ENCODE results near the gene CNTRL.
"Not testable (repeated sequence)": the region's sequence is repeated elsewhere in the genome, so short reads cannot be mapped to it uniquely, and the experiment has no call there.

The CNTRL gene

DNA sequence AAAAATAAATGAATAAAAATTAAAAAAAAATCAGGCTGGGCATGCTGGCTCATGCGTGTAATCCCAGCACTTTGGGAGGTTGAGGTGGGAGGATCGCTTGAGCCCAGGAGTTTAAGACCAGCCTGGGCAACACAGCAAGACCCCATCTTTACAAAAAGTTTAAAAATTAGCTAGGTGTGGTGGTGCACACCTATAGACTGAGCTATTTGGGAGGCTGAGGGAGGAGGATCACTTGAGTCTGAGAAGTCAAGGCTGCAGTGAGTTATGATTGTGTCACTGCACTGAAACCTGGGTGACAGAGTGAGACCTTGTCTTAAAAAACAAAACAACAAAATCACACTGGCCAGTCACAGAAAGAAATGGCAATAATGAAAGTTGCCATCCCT, 3.4 kb upstream of the CNTRL start:
- DNase-seq: no peak

DNA sequence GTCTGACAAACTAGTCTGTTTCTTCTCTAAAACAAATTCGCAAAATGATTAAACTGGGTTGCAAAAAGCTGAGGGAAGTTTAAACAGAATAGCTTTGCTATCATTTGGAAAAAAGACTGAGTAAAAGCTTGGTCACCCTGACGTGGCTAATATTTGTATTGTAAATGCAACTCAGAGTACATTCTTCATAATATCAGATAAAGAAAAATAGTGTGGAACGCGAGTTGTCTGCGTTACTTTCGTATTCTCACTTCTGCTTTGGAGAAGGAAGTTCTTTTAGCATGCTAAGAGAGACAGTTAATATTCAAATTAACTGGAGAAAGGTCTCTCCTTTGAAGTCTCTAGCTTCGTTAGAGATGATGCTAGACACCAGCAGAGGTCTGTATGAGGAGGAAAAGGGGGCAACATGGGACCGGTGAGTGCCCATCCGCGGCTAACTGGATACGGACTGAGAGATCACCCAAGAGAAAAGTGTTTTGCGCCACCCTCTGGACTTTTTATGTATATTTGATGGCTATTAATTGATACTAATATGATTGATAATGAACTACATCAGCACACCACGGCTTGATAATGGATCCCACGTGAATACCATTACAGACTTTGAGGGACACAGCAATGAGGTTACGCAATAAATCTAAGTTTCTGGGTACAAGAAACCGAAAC, 2.9 kb upstream of the CNTRL start:
- peak; percentile 20 for DNase-seq

DNA sequence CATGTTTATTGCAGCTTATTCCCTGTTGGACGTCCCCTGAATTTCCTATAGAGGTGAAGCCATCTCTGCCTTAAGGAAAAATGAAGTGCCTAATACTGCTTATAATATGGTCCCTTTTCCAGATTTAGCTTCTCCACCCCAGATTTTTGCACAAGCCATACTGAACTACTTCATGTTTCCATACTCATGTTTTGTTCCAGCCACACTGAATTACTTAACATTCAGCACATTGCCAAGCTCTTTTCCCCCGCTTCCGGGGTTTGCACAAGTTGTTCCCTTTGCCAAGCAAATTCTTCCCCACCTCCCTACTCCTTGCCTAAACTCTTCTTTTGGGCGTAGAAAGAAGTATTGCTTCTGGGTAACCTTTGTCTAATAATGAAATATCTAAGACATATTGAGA, 1.7 kb upstream of the CNTRL start:
- DNase-seq: no peak

DNA sequence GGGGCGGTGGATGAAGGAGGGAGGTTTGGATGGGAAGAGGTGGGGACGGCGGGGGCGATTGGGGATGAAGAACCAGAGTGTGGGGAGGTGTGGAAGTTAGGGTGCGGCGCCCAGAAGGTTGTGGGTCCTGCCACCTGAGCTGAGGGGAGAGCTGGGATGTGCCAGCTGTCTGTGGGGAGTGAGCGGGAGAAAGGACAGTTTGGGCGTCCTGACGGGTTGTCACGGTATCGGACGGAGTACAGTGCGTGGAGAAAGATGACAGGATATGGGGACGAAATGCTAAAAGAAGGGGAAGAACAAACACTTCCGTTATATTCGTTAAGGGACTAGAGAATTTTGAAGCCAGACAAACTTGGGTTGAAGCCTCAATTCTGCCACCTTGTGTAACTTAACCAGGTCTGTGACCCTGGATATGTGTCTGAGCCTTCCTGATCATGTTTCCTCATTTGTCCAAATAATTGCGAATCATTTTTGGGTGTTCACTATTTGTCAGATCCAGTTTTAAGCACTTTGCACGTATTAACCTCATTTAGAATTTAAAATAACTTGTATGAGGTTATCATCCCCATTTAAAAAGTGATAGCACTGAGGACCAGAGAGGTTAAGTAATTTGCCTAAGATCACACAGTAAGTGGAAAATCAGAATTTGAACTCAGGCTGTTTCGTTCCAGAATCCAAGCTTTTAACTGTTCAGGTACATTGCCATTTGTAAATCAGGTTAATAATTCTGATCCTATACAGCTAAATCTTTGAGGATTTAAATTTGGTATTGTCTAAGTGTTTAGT, 689 bp downstream of the CNTRL start:
- DNase-seq: no peak

DNA sequence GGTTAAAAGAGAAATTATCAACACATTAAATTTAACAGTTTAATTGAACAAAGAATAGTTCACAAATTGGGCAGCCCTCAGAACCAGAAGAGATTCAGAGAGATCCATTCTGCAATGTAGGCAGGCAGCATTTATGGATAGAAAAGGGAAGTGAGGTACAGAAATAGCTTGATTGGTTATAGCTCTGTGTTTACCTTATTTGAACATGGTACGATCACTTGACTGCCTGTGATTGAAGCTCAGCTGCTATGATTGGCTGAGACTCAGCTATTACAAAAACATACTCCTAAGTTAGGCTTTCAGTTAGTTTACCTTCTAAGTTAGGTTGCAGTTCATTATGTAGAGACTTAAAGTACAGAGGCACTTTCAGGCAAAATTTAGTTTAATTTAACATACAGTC, 7.3 kb downstream of the CNTRL start:
- no peak for DNase-seq

DNA sequence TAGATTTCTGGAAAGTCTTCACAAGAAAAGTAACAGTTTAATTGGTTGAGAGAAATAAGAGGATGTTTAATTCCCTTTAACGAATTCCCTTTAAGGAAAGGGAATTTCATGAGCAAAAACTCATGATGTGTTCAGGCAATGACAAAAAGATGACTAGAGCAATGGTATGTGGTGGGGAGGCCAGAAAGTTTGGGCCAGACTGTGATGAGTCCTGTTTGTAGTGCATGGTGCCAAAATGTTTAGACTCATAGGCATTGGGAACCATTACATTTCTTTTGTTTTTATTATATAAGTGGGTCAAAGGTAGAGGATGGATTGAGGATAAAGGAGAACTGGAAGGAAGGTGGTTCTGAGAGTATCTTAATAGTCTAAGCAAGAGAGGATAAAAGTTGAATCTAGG, 10.9 kb downstream of the CNTRL start:
- no peak for DNase-seq

DNA sequence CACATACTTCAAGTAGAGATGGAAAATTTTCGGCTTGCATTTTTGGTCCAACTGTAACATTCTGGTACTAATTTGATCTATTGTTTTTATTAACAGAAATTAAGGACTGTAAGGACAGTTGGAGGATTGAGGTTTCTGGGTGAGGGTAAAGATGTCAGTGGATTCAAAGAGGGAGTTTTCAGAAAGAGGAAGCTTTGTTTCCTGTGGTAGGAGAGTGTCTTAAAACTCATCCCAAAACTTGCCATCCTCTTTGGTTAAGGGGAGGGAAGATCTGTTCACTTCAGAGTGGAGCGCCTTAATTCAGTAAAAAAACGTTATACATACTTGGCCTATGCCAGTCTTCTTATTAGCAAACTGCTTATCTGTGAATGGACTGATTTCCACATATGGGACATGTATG, 13.8 kb downstream of the CNTRL start:
- DNase-seq: no peak

DNA sequence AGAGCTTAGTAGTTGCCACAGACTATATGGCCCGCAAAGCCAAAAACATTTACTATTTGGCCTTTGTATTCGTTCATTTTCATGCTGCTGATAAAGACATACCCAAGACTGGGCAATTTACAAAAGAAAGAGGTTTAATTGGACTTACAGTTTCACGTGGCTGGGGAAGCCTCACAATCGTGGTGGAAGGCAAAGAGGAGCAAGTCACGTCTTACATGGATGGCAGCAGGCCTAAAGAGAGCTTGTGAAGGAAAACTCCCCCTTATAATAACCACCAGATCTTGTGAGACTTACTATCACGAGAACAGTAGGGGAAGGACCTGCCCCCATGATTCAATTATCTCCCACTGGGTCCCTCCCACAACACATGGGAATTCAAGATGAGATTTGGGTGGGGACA, 16.0 kb downstream of the CNTRL start:
- not testable (repeated sequence) for DNase-seq

DNA sequence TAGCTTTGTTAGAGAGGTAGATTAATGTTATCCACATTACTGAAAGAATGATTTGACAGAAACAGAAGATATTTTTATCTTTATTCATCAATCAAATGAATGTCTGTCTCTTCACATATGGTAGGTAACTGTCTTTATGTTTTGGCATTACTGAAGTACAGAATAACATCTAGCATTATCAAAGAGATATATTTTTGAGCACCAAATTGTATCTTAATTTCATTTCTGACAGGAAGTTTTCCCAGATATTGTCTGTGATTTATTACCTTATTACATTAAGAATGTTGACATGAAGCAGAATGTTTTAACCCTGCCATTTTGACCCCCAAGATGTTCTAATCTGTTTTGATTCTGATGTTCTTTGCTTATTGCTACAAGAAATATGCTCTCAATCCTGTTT, 20.3 kb downstream of the CNTRL start:
- no peak for DNase-seq

DNA sequence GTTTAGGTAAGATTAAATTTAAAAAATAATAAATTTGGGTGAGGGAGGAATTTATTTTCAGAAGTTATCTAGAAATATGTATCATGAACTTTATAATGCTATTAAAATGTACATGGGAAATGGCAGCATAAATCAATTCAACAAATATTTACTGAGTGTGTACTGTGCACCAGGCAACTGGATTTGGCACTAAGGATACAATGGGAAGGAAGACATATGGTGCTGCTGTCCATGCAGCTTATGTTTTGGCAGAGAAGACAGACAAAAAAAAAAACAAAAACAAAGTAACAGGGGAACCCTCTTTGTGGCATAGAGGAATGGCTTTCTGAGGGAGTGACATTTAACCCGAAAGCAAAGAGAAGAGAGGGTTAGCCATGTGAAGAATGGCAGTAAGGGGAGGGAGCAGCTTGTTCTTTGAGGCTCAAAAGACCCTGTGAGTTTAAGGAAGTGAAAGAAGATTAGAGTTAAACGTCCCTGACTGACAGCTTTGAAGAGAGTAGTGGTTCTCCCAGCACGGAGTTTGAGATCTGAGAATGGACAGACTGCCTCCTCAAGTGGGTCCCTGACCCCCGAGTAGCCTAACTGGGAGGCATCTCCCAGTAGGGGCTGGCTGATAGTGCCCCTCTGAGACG, 23.9 kb downstream of the CNTRL start:
- no peak for DNase-seq

DNA sequence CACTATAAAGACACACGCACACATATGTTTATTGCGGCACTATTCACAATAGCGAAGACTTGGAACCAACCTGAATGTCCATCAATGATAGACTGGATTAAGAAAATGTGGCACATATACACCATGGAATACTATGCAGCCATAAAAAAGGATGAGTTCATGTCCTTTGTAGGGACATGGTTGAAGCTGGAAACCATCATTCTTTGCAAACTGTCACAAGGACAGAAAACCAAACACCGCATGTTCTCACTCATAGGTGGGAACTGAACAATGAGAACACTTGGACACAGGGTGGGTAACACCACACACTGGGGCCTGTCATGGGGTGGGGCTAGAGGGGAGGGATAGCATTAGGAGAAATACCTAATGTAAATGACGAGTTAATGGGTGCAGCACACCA, 29.3 kb downstream of the CNTRL start:
- DNase-seq: not testable (repeated sequence)

DNA sequence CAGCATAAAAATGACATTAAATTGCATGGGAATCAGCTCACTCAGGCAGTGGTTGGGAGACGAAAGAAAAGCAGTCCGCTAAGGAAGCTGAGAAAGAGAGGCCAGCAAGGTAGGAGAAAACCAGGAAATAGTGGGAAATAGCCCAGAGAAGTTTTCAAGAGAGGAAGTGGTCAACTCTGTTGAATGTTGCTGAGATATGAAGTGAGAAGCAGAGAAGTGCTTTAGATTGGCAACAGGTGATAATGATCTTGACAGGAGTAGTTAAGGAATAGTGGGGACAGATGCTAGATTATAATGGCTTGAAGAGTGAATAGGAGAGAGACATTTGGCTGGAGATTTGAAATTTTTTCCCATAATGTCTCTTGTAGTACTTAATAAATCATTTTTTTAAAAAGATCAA, 30.8 kb downstream of the CNTRL start:
- DNase-seq: no peak

DNA sequence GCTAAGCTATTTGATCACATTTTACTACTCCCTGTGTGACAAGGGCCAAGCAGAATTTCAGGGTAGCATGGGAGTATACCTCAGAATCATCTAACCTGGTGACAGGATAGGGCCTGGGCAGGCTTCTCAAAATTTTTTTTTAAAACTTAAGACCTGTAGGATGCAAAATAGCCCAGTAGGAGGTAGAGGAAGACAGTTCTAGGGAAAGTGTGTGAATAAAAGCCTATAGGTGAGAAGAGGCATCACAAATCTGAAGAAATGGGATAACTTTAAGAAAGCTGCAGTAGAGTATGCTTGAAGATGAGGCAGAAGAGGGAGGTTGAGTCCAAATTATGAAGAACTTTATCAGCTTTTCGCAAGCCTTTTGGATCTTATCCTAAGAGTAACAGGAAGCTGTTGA, 32.3 kb downstream of the CNTRL start:
- DNase-seq: no peak

DNA sequence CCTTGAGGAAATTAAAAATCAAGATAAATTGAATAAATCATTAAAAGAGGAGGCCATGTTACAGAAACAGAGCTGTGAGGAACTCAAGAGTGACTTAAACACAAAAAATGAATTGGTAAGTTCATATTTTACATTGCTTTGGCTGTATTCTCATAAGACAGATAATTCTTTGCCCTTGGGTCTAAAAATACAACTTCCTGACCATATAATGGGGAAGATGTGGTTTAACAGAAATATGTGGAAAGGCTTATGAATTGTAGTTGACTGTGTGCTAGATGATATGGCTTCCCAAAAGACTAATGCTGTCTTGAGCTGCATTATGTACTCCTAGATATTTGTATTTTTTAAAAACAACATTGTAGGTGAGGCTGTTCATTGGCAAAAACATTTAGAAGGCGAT, 33.1 kb downstream of the CNTRL start:
- no peak for DNase-seq

DNA sequence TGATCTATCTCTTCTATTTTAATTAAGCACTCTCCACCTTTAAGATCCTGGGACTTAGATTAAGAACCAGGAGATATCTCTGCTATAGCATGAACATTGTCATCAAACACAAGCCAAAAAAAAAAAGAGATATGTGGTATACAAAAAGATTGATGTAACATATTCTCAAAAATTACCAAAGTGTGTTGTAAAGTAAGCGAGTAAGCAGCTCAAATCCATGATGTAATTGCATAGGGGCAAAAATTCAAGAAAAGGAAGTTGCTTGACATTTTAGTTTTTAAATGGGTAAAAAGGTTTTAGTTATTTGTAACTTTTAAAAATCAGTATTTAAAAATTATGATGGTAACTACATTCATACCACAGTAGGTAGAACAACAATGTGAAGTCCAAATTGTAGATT, 40.7 kb downstream of the CNTRL start:
- DNase-seq: no peak

DNA sequence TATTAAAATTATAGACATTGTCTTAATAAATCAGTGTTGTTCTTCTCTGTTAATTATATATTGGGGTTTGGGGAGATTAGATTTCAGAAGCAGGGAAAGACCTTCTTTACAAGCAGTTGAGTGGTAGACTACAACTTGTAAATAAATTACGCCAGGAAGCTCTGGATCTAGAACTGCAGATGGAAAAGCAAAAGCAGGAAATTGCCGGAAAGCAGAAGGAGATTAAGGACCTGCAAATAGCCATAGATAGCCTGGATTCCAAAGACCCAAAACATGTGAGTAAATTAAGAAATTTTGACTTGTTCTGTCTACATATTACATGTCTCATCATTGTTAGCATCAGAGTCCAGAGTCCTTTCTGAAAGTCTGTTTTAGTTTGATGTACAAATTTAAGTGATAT, 43.5 kb downstream of the CNTRL start:
- no peak for DNase-seq

DNA sequence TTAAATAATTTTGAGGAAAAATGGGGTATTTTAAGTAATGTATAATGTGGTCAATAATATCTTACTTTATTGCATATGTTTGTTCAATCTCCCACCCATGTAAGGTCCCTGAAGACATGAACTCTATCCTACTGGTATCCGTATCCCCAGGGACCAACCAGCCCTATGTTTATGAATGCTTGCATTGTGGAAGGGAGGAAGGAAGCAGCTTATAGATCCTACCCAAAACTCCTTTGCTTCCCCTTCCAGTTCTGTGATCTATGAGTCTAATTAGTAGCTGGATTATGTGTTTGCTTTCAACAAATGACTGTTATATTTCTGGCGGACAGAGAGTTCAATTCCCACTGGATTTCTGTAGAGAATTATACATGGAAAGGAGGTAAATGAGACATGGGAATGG, 45.6 kb downstream of the CNTRL start:
- DNase-seq: no peak

DNA sequence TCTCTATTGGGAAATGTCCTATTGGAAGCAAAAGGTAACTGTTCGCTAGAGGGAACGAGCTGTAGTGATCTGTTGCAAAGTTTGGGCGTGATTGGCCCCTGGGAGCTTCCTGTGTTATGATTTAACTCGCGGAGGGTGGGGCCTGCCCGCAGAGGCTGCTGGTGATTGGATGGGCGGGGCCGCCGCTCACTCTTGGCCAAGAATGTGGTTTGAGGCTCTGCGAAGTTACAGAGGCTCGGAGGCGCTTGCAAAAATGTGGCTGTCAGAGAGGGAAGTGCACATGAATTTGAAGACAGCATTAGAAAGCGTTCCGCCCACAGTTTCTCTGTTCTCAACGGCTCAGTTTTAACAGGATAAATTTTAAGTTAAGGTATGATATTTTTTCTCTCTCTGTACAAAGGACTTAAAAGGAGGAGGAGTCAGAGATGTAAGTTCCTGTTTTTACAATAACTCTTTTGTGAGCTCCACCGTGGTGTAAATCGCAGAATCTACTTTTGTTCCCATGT, 46.9 kb downstream of the CNTRL start:
- DNase-seq: peak; percentile 96

DNA sequence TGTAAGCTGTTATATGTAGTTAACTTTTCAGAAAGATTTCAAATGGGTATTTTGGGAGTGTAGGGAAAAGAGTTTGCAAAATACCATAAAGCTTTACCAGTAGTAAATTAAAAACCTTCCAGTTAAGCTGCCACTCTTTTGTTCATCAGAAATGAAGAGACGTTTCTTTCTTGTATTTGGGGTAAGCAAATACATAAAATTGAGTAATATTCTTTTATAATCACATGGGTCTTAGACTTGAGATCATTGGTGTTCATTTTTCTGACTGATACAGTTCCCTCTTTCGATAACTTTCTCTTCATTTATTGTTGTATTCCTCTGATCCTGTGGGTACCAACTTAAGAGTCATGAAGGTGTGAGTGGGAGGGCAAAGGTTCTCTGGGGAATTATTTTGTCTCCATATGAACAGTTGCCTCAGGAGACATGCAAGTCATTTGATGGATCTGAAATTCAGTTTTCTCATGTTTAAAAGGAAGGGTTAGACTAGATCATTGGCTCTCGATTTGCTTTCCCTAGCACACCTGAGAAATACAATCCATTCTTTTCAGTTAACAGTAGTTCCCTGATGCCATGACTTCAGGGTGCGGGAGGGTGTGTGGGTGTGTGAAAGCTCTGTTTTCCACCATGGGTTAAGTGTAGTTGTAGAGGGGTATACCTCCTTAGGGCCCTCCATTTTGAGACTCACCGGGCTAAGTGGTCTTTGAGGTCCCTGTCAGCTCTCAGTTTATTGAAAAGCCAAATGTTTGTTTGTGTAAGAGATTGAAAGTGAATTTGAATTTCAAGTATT, 47.7 kb downstream of the CNTRL start:
- DNase-seq: no peak

DNA sequence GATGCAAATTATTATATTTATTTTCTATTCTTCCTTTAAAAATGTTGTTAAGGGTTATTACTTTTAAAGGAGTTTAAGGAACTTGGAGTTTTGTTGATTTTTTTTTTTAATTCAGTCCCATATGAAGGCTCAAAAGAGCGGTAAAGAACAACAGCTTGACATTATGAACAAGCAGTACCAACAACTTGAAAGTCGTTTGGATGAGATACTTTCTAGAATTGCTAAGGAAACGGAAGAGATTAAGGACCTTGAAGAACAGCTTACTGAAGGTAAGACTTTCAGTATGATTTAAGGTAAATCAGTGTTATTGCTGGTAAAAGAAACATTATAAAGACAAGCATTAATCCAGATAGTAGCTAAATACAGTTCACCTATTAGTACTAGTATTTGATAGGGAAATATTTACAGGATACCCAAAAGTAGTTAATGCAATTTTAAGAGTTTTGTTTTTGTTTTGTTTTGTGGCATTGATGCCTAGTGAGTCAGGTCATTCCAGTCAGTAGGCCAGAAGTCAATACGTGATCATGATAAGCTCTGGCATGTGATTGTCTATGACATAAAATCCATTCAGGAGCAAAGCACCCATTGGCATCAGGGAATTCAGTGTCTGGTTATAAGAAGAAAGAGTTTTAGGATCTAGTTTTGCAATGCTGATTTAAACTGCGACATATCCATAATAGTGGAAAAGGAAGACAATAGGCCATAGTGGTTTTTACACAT, 49.2 kb downstream of the CNTRL start:
- no peak for DNase-seq

DNA sequence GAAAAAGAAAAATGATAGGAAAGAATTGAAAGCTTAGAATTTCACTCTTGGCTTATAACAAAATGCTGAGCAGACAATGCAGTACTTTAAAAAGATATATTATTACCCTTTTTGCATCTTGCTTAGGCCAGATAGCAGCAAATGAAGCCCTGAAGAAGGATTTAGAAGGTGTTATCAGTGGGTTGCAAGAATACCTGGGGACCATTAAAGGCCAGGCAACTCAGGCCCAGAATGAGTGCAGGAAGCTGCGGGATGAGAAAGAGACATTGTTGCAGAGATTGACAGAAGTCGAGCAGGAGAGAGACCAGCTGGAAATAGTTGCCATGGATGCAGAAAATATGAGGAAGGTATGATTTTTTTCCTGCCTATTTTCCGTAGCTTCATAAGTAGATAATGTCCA, 50.8 kb downstream of the CNTRL start:
- DNase-seq: no peak

DNA sequence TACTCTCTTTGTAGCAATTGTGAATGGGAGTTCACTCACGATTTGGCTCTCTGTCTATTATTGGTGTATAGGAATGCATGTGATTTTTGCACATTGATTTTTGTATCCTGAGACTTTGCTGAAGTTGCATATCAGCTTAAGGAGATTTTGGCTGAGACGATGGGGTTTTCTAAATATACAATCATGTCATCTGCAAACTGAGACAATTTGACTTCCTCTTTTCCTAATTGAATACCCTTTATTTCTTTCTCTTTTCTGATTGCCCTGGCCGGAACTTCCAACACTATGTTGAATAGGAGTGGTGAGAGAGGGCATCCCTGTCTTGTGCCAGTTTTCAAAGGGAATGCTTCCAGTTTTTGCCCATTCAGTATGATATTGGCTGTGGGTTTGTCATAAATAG, 54.6 kb downstream of the CNTRL start:
- DNase-seq: not testable (repeated sequence)
